Occipital lobe (tissue), 2 donors: Measurements from ENCODE around the gene DHX35. TPM values are rescaled to one million over a fixed set of nuclear protein-coding genes. Genes with fewer than 3 reads are reported as not detected.
"Not testable (repeated sequence)": the region's sequence is repeated elsewhere in the genome, so short reads cannot be mapped to it uniquely, and the experiment has no call there.

Source experiments
- DNase-seq: peaks from one replicate; lab custom pipeline; 2025; lab: John Stamatoyannopoulos, UW
- total RNA-seq: library from RNA; depleted of rRNA; stranded (reverse); fragments of >200 nt; gene quantifications from one replicate; pipeline ENCODE4 v1.2.3, GENCODE V29; 2014

DHX35 gene
- total RNA-seq, 1 donor from 2014 or later = 12.6 TPM

- no peak for DNase-seq
These were observed 13.5 kb downstream of the DHX35 start for GRCh38 chr20:38975539-38976120.

GRCh38 chr20:38979434-38979833, 17.3 kb downstream of the DHX35 start:
- DNase-seq = no peak

- no peak for DNase-seq
These were observed 17.7 kb downstream of the DHX35 start for GRCh38 chr20:38979842-38980241.

- DNase-seq = no peak
These were observed 20.1 kb downstream of the DHX35 start for GRCh38 chr20:38982291-38982690.

GRCh38 chr20:38985060-38985459, 22.9 kb downstream of the DHX35 start:
- DNase-seq = no peak

- no peak for DNase-seq
These were observed 23.5 kb downstream of the DHX35 start for GRCh38 chr20:38985603-38986170.

GRCh38 chr20:38986663-38987062, 24.5 kb downstream of the DHX35 start:
- no peak for DNase-seq

- no peak for DNase-seq
These were observed 25.6 kb downstream of the DHX35 start for GRCh38 chr20:38987777-38988176.

GRCh38 chr20:38990728-38991127, 28.6 kb downstream of the DHX35 start:
- DNase-seq = no peak

GRCh38 chr20:38991814-38992704, 29.9 kb downstream of the DHX35 start:
- DNase-seq = no peak

- DNase-seq = no peak
These were observed 33.4 kb downstream of the DHX35 start for GRCh38 chr20:38995536-38996044.

- DNase-seq = not testable (repeated sequence)
These were observed 34.7 kb downstream of the DHX35 start for GRCh38 chr20:38996866-38997265.

GRCh38 chr20:38997622-38998021, 35.5 kb downstream of the DHX35 start:
- DNase-seq = no peak

GRCh38 chr20:38999217-38999616, 37.1 kb downstream of the DHX35 start:
- DNase-seq = no peak

- no peak for DNase-seq
These were observed 38.1 kb downstream of the DHX35 start for GRCh38 chr20:38999965-39000910.

GRCh38 chr20:39004508-39004907, 42.4 kb downstream of the DHX35 start:
- DNase-seq = no peak

- DNase-seq = no peak
These were observed 47.2 kb downstream of the DHX35 start for GRCh38 chr20:39009348-39009747.

- no peak for DNase-seq
These were observed 48.4 kb downstream of the DHX35 start for GRCh38 chr20:39010496-39010895.

- DNase-seq = no peak
These were observed 51.5 kb downstream of the DHX35 start for GRCh38 chr20:39013662-39014109.

- DNase-seq = no peak
These were observed 53.9 kb downstream of the DHX35 start for GRCh38 chr20:39016041-39016440.

GRCh38 chr20:39016506-39016905, 54.4 kb downstream of the DHX35 start:
- DNase-seq = no peak
